Right lobe of liver (tissue), 4 donors: ENCODE results near the gene RPP25L.

Source experiments
- POLR2A ChIP-seq: fragments of 450-650 bp; IDR thresholded peaks from one replicate; pipeline ENCODE4 v1.6.1; 2017; ENCODE audit warnings: antibody characterized with exemption, mild to moderate bottlenecking
- TF ChIP-seq, protein P1 (sequence below), 4 donors: fragments of 200-600 bp in 3 of 4; fragments of 450-650 bp in 1 of 4; IDR thresholded peaks; one replicate each; pipeline versions ENCODE4 v1.5.1 to v1.8.0; 2016 to 2022; ENCODE audit warnings: antibody characterized with exemption in 4 of 4, mild to moderate bottlenecking in 2 of 4
- donor health status: DM: no; HTN: no; CAD: no.
- donor health status: DM: no; HTN: no; CAD: no.
- donor health status: DM: no; HTN: yes; CAD: no.

DNA sequence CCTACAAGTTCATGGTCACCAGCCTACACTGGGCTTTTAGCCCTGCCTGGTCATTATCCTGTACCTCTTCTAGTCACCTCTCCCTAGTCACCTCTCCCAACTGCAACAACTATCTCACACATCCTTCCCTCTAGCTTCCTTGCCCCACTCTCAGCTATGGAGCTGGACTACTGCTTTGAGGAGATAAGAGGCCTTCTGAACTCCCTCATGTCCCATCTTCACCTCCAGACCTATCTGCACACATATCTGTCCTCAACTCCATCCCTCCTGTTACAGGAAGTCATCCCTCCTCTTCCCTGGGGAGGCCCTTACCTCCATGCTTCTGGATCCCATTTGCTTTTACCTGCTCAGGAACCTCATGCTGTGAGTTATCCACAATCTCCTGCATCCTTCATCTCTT is 5.7 kb downstream of the RPP25L start:
- TF ChIP-seq, protein P1, sequence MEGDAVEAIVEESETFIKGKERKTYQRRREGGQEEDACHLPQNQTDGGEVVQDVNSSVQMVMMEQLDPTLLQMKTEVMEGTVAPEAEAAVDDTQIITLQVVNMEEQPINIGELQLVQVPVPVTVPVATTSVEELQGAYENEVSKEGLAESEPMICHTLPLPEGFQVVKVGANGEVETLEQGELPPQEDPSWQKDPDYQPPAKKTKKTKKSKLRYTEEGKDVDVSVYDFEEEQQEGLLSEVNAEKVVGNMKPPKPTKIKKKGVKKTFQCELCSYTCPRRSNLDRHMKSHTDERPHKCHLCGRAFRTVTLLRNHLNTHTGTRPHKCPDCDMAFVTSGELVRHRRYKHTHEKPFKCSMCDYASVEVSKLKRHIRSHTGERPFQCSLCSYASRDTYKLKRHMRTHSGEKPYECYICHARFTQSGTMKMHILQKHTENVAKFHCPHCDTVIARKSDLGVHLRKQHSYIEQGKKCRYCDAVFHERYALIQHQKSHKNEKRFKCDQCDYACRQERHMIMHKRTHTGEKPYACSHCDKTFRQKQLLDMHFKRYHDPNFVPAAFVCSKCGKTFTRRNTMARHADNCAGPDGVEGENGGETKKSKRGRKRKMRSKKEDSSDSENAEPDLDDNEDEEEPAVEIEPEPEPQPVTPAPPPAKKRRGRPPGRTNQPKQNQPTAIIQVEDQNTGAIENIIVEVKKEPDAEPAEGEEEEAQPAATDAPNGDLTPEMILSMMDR (IDR thresholded peaks at IDR 0.05) = no peak
- no peak for TF ChIP-seq POLR2A
